UCSD-AML1 (cell line): ENCODE results near the gene FBXO42.
A peak's percentile ranks its signal among the peaks of the same experiment; 100 is the strongest.
"Not testable (repeated sequence)": the region's sequence is repeated elsewhere in the genome, so short reads cannot be mapped to it uniquely, and the experiment has no call there.

ENCODE experiments used
- DNase-seq: peaks from one replicate; lab custom pipeline; 2025; ENCODE audit not compliant: unreplicated experiment; lab: John Stamatoyannopoulos, UW

The FBXO42 gene

DNA sequence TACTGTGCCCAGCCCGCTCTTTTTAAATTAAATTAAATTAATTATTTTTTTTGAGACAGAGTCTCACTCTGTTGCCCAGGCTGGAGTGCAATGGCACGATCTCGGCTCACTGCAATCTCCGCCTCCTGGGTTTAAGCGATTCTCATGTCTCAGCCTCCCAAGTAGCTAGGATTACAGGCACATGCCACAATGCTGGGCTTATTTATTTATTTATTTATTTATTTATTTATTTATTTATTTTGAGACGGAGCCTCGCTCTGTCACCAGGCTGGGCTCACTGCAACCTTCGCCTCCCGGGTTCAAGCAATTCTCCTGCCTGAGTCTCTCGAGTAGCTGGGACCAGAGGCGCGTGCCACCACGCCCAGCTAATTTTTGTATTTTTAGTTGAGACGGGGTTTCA lies 129.6 kb downstream of the FBXO42 start:
- DNase-seq: not testable (repeated sequence)

DNA sequence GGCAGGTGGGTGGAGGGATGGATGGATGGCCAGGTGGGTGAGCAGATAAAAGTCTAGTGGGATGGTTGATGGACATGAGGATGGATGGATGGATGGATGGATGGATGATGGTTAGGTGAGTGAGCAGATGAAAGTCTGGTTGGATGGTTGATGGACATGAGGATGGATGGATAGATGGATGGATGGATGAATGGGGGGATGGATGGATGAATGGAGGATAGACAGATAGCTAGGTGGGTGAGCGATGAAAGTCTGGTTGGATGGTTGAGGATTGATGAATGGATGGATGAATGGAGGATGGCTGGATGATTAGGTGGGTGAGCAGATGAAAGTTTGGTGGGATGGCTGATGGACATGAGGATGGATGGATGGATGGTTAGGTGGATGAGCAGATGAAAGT lies 130.8 kb downstream of the FBXO42 start:
- no peak for DNase-seq

- no peak for DNase-seq
Observed at GRCh38 chr1:16219968-16220500, 132.2 kb downstream of the FBXO42 start.

DNA sequence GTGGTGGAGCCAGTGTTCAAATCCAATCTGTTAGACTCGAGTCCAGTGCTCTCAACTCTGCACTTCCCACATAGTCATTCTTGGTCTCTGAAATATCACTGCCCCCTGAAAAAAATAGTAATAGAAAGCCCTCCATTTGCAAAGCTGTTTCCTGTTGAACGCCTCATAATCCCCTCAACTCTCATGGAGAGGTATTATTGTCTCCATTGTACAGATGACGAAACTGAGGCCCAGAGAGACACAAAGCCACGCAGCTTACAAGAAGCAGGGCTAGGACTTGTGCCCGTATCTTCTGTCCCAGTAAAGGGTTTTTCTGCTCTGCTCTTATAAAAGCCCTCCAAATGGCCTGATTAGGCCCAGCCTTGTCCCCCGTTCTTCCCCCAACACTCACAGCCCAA lies 133.6 kb downstream of the FBXO42 start:
- no peak for DNase-seq

DNA sequence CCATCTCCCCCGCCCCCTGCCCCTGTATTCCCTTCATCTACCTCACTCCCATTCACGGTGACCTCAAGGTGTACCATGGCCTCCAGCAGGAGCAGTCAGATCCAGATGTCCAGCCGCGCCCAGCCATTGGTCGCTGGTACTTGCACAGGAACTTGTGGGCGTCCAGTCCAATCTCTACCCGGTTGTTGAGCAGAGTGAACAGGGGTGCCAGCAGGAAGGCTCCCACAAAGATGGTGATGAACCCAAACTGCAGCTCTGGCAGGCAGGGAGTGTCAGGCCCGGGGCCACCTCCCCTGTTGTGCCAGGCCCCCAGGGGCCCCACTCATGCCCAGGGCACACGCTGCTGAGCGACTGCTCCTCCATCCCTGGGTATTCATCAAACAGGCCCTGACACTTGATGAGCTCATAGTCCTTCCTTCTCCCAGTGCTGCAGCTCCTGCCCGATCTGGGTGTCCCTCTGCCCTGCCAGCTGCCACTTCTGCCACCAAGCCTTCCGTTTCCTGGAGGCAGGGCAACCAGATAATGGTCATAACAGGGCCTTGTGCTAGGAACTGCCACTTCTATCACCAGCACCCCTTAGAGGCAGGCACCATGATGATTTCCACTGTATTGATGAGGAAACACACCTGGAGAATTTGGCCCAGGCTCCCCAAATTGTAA lies 134.1 kb downstream of the FBXO42 start:
- DNase-seq: no peak

GRCh38 chr1:16217061-16217785 lies 135.1 kb downstream of the FBXO42 start:
- peak; percentile 87 for DNase-seq

DNA sequence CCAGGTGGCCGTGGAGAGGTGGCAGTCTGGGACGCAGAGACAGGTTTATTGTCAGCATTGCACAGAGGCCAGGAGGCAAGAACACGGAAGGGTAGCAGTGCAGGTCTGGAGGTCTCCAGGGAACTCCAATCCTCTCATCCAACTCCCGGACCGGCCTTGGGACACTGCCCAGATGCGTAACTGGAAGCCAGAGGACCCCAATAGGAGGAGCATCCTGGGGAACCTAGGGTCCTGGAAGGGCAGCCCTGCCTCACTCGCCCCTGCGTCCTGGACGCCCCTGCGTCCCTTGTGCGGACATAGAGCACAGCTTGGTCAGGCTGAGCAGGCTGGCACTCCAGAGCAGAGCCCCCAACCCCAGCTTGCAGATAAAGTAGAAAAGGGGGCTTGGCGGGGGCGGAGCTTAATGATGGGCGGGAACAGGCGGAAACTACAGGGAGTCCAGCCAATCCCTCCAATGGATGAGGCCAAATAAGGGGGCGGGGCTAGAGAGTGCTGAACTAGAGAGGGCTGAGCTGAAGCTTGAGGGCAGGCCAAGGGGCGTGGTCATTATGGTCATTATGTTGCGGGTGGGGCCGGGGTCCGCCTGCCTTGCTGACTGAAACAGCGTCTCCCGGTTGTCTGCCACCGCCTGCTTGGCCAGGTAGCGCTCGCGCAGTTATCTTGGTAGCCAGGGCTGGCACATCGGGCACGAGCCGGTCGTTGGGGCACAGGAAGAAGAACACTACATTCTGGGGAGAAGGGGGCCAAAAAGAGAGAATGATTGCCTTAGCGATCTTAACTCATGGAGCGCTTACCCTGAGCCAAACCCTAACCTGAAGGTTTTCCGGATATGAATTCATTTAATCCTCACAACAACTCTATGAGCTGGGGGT lies 136.2 kb downstream of the FBXO42 start:
- DNase-seq: peak; percentile 74

GRCh38 chr1:16215240-16215639 lies 137.0 kb downstream of the FBXO42 start:
- not testable (repeated sequence) for DNase-seq

DNA sequence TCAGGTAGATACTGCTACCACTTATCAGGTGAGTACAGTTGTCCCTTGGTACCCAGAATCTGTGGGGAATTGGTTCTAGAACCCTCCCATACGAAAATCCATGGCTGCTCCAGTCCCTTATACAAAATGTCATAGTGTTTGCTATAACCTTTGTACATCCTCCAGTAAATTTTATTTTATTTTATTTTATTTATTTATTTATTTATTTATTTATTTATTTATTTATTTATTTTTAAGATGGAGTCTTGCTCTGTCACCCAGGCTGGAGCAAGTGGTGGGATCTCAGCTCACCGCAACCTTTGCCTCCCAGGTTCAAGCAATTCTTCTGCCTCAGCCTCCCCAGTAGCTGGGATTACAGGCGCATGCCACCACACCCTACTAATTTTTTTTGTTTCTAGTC lies 138.7 kb downstream of the FBXO42 start:
- DNase-seq: not testable (repeated sequence)

- no peak for DNase-seq
Observed at GRCh38 chr1:16213013-16213412, 139.3 kb downstream of the FBXO42 start.

DNA sequence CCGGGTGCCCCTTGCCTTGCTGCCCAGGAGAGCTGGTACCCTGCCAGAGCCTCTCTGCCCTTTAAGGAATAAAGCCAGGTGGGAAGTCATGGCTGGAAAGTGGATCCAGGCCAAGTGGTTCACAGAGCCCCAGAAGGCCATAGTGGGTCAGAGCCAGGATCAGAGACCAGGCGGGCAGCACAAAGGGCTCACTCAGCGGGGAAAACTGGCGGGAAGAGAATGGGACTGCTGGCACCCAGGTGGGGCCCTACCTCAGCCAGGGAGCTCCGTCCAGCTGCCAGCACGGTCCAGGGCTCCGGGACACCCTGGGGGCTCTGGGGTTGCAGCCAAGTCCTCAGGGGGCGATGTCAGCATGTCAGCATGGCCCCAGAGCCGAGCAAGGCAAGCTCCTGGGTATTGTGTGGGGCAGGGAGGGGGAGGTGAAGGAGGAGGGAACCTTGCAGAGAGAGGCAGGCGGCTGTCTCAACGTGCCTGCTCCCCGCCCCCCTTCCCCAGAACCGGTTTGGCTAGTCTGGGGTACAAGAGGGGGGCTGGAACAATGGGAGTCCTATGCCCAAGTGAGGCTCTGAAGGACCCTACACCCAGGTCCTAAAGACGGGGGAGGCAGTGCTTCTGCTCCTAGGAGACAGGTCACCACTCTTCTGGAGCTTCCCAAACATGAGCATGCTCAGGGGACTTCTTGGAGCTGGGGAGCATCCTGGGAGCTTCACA lies 139.9 kb downstream of the FBXO42 start, which contains the start of gene ARHGEF19:
Gene ARHGEF19, minus strand, starts transcription at position 402 of the 711 bp plus-strand sequence. CDS start 3,598 bp downstream, outside the sequence.
- no peak for DNase-seq

- no peak for DNase-seq
Observed at GRCh38 chr1:16211824-16212223, 140.5 kb downstream of the FBXO42 start.

- DNase-seq: no peak
Observed at GRCh38 chr1:16210581-16210980, 141.7 kb downstream of the FBXO42 start.

GRCh38 chr1:16209847-16210407 lies 142.4 kb downstream of the FBXO42 start:
- no peak for DNase-seq

- no peak for DNase-seq
Observed at GRCh38 chr1:16209132-16209846, 143.0 kb downstream of the FBXO42 start.

GRCh38 chr1:16208270-16208987 lies 143.9 kb downstream of the FBXO42 start:
- DNase-seq: no peak

DNA sequence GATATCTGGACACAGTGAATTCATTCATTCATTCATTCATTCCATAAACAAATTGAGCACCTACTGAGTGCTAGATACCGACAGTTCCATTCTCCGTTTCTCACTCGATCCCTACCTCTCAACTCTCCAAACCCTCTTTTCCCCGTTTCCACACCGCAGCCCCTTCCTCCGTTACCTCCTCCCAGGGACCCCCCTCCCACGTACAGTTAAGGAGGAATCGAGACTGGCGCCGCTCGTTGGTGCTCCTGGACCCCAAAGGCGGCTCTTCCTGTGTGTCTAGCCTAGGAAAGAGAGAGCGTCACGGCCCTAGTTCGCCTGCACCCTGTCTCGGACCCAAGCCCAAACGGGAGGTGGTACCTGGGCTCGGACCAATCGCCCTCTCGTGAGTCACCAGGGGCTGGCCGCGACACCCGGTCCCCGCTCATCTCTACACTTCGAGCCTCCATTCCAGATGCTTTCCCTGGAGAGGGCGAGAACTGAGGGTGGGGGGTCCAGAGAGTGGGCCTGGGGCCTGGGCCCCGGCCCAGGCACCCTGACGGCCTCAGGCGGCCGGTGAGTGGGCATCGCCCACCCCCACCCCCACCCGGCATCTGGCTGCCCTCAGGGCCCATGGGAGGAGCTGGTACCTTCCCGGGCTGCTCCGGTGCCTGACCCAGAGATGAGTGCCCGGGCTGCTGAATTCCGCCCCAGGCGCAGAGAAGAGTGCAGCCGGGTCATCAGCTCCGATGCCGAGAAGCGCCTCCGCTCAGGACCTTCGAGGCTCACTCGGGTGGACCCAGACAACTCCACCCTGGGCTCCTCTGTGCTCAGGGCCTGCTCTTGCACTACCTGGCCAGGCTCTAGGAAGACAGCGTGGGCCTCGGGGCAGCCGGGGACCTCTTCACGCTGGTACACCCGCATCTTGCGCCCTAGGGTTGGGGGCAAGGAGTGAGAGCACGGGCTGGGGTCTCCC lies 144.7 kb downstream of the FBXO42 start:
- DNase-seq: no peak
